Suprapubic skin (tissue), 4 donors: ENCODE results near the gene FSTL4.

Source experiments
- CTCF ChIP-seq, 2 donors: fragments of 200-600 bp in 1 of 2; fragments of 450-650 bp in 1 of 2; sonication (generic) in 1 of 2; IDR thresholded peaks; one replicate each; pipeline ENCODE4 v1.5.1; 2016 to 2019; ENCODE audit warnings: antibody characterized with exemption in 2 of 2, mild to moderate bottlenecking in 1 of 2, moderate library complexity in 1 of 2
- EP300 ChIP-seq: sonication (generic); formaldehyde crosslinking; IDR thresholded peaks from one replicate; pipeline ENCODE4 v1.6.1; 2017; ENCODE audit warnings: antibody characterized with exemption
- POLR2A ChIP-seq, 2 donors: fragments of 450-650 bp; IDR thresholded peaks; one replicate each; pipeline ENCODE4 v1.6.1; 2017; ENCODE audit warnings: antibody characterized with exemption in 2 of 2, mild to moderate bottlenecking in 2 of 2, moderate library complexity in 2 of 2
- POLR2AphosphoS5 ChIP-seq, 3 donors: sonication (generic); formaldehyde crosslinking; IDR thresholded peaks; one replicate each; pipeline ENCODE4 v1.6.1; 2017; ENCODE audit warnings: antibody characterized with exemption in 3 of 3

- TF ChIP-seq POLR2A (IDR thresholded peaks at IDR 0.05) (no peak), CTCF (IDR thresholded peaks at IDR 0.05) (no peak), POLR2AphosphoS5 (IDR thresholded peaks at IDR 0.05) (no peak), EP300 (no peak)
Measured at GRCh38 chr5:133538718-133539117, 73.6 kb downstream of the FSTL4 start.
